OCI-LY7 (cell line): ENCODE data around the gene FAM241B. TPM values are rescaled to one million over a fixed set of nuclear protein-coding genes. Genes with fewer than 3 reads are reported as not detected.

Source experiments
- BruUV-seq: library from RNA; stranded (reverse); fragments of 400-500 nt; replicated peaks from 2 replicates; lab custom pipeline; 2021; lab: Mats Ljungman, UMichigan
- CTCF ChIA-PET: fragments of 300-600 bp; sonication (Branson Sonifier 250); formaldehyde crosslinking; loops from one replicate; lab custom pipeline; 2022; ENCODE audit warnings: antibody characterized with exemption; ENCODE audit not compliant: unreplicated experiment; lab: Charles Lee
- POLR2A ChIA-PET: fragments of 300-600 bp; sonication (Branson Sonifier 250); formaldehyde crosslinking; loops from one replicate; lab custom pipeline; 2022; ENCODE audit warnings: antibody characterized with exemption; lab: Charles Lee
- DNase-seq: peaks from one replicate; pipeline ENCODE4 v3.0.0-alpha.2; 2015; ENCODE audit warnings: low spot score
- H2AFZ ChIP-seq: fragments of 200-600 bp; sonication (generic), shearing (Covaris generic); 2 replicates; pipeline ENCODE4 v1.6.1; 2014; ENCODE audit warnings: mild to moderate bottlenecking, antibody characterized with exemption, low read length, moderate library complexity
- H3K27ac ChIP-seq: fragments of 200-600 bp; sonication (generic); 2 replicates; pipeline ENCODE4 v1.5.1; 2014; ENCODE audit warnings: mixed run types, low read depth, mild to moderate bottlenecking, moderate library complexity, low read length, inconsistent platforms; ENCODE audit not compliant: poor library complexity, severe bottlenecking
- H3K36me3 ChIP-seq: fragments of 200-600 bp; sonication (generic); 2 replicates; pipeline ENCODE4 v1.6.1; 2014; ENCODE audit warnings: mild to moderate bottlenecking, antibody characterized with exemption, low read length, moderate library complexity, mixed read lengths; ENCODE audit not compliant: insufficient read depth
- H3K4me1 ChIP-seq: fragments of 200-600 bp; sonication (generic); 2 replicates; pipeline ENCODE4 v1.5.1; 2014; ENCODE audit warnings: mild to moderate bottlenecking, low read length; ENCODE audit not compliant: insufficient read depth, poor library complexity, severe bottlenecking
- H3K4me2 ChIP-seq: fragments of 200-600 bp; sonication (generic); 2 replicates; pipeline ENCODE4 v1.6.1; 2014; ENCODE audit warnings: mild to moderate bottlenecking, low read length
- H3K4me3 ChIP-seq: fragments of 200-600 bp; sonication (generic); 2 replicates; pipeline ENCODE4 v1.5.1; 2014; ENCODE audit warnings: mild to moderate bottlenecking, low read depth, low read length; ENCODE audit not compliant: poor library complexity, severe bottlenecking
- H3K79me2 ChIP-seq: fragments of 200-600 bp; sonication (generic); 2 replicates; pipeline ENCODE4 v1.6.1; 2016; ENCODE audit warnings: low read depth, mild to moderate bottlenecking, low read length, moderate library complexity, mixed read lengths; ENCODE audit not compliant: insufficient read depth
- H3K9me2 ChIP-seq: fragments of 200-600 bp; sonication (generic); 2 replicates; pipeline ENCODE4 v1.6.1; 2016; ENCODE audit warnings: mild to moderate bottlenecking, low read length, mixed read lengths; ENCODE audit not compliant: insufficient read depth
- H3K9me3 ChIP-seq: fragments of 200-600 bp; sonication (generic); 2 replicates; pipeline ENCODE4 v1.6.1; 2014; ENCODE audit warnings: mild to moderate bottlenecking, mixed run types, low read length, mixed read lengths
- H4K20me1 ChIP-seq: fragments of 200-600 bp; sonication (generic); 2 replicates; pipeline ENCODE4 v1.6.1; 2014; ENCODE audit warnings: mild to moderate bottlenecking, antibody characterized with exemption, low read length, moderate library complexity, mixed read lengths; ENCODE audit not compliant: insufficient read depth
- CTCF ChIP-seq: fragments of 200-600 bp; sonication (generic); conservative IDR thresholded peaks from 2 replicates; pipeline ENCODE4 v1.5.1; 2014; ENCODE audit warnings: mild to moderate bottlenecking, antibody characterized with exemption, low read length, moderate library complexity, mixed read lengths
- EZH2phosphoT487 ChIP-seq: fragments of 200-600 bp; sonication (generic); IDR thresholded peaks from 2 replicates; pipeline ENCODE4 v1.6.1; 2018; ENCODE audit warnings: low read depth, borderline replicate concordance, mild to moderate bottlenecking, mixed run types, antibody characterized with exemption, low read length, moderate library complexity, mixed read lengths
- intact Hi-C: fragments of 100-400 bp; cut with micrococcal nuclease; formaldehyde crosslinking; loops from one replicate; pipeline ENCODE4 v1.10.0; 2022; ENCODE audit not compliant: unreplicated experiment
- total RNA-seq, 2 experiments: library from RNA; depleted of rRNA in 1 of 2; stranded (reverse); fragments of >200 nt in 1 of 2; shearing (Covaris generic) in 1 of 2; gene quantifications; 2 replicates each; pipeline ENCODE4 v1.2.3, GENCODE V29; 2014 to 2022

FAM241B gene
- total RNA-seq, 2 experiments from 2014 or later = not detected

DNA sequence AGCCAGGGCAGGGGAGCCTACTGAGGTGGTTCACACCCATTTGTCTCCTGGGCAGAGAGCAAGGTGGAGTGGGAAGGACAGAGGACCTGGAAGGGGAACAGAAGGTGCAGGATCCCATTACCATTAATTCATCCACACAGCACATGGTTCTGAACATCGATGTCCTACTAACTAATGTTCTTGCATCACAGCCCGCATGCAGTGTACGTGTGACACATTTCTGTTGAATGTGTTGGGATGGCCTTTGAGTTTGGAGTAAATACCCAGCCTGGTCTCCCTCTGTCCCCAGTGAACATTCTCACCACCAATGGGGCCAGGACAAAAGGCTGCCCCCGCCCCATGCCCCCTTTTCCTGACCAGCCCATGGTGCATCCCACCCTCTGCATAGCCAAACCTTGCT is 46.3 kb downstream of the FAM241B start:
- no peaks in the 10 kb centered on the region for H3K9me2 ChIP-seq
- no peaks in the 10 kb centered on the region for H3K36me3 ChIP-seq
- no peak overlapping the region for H3K4me2 ChIP-seq
- H3K27ac ChIP-seq = no peak overlapping the region
- intact Hi-C loops = no loop called here
- H4K20me1 ChIP-seq = no peaks in the 10 kb centered on the region
- no peaks in the 10 kb centered on the region for H3K4me1 ChIP-seq
- ChIA-PET POLR2A (no interaction called here), CTCF (no interaction called here)
- no TSS peak for BruUV-seq
- no peak overlapping the region for H3K4me3 ChIP-seq
- no peak for TF ChIP-seq CTCF
- H3K79me2 ChIP-seq = no peaks in the 10 kb centered on the region
- no peak for DNase-seq
- no peaks in the 10 kb centered on the region for H3K9me3 ChIP-seq
- H2AFZ ChIP-seq = no peak overlapping the region

- Histone ChIP-seq H3K9me3 (no peaks in the 10 kb centered on the region), H2AFZ (no peak overlapping the region), H3K36me3 (no peaks in the 10 kb centered on the region), H3K4me2 (no peak overlapping the region), H4K20me1 (no peaks in the 10 kb centered on the region), H3K4me1 (no peaks in the 10 kb centered on the region), H3K79me2 (no peaks in the 10 kb centered on the region), H3K27ac (no peak overlapping the region), H3K9me2 (no peaks in the 10 kb centered on the region), H3K4me3 (no peak overlapping the region)
- DNase-seq = no peak
- CTCF ChIA-PET = no interaction called here
- POLR2A ChIA-PET = interaction anchor here (0.7 kb wide), 1 partner anchor 14 kb away, joined by 3 read pairs; no protein-coding TSS in a partner anchor
- no peak for TF ChIP-seq CTCF
- TF ChIP-seq EZH2phosphoT487 = no peak
- no TSS peak for BruUV-seq
- intact Hi-C loops = no loop called here
Observed at GRCh38 chr10:69677985-69678654, 48.1 kb downstream of the FAM241B start.

GRCh38 chr10:69679736-69680135 is 49.7 kb downstream of the FAM241B start:
- intact Hi-C loops = no loop called here
- ChIA-PET POLR2A (interaction anchor here (1.0 kb wide), 1 partner anchor 14 kb away, joined by 4 read pairs; no protein-coding TSS in a partner anchor), CTCF (no interaction called here)
- Histone ChIP-seq H3K4me1 (no peaks in the 10 kb centered on the region), H3K79me2 (no peaks in the 10 kb centered on the region), H3K4me3 (no peak overlapping the region), H4K20me1 (no peaks in the 10 kb centered on the region), H2AFZ (no peak overlapping the region), H3K36me3 (no peaks in the 10 kb centered on the region), H3K4me2 (no peak overlapping the region), H3K9me3 (no peaks in the 10 kb centered on the region), H3K9me2 (no peaks in the 10 kb centered on the region), H3K27ac (no peak overlapping the region)
- no peak for DNase-seq
- no TSS peak for BruUV-seq
- TF ChIP-seq CTCF = no peak
- no peak for TF ChIP-seq EZH2phosphoT487
